HG03095 (cell line): Measurements from ENCODE around the gene TIMM50.
"Not testable (repeated sequence)": the region's sequence is repeated elsewhere in the genome, so short reads cannot be mapped to it uniquely, and the experiment has no call there.

Experiments
- ATAC-seq: cut with Tn5 transposase; IDR thresholded peaks from one replicate; pipeline ENCODE4 v1.9.1; 2021; ENCODE audit warnings: moderate library complexity; ENCODE audit not compliant: unreplicated experiment

The TIMM50 gene

DNA sequence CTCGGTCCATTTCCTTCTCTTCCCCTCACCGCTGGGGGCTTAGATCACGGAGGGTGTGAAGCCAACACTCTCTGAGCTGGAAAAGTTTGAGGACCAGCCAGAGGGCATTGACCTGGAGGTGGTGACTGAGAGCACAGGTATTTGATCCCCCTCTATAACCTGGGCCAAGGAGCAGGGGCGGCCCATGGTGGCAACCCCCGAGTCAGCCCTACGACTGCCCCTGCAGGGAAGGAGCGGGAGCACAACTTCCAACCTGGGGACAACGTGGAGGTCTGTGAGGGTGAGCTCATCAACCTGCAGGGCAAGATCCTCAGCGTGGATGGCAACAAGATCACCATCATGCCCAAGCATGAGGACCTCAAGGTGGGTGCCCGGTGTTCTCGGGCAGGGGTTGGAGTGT lies 11.6 kb upstream of the TIMM50 start:
- ATAC-seq = no peak

DNA sequence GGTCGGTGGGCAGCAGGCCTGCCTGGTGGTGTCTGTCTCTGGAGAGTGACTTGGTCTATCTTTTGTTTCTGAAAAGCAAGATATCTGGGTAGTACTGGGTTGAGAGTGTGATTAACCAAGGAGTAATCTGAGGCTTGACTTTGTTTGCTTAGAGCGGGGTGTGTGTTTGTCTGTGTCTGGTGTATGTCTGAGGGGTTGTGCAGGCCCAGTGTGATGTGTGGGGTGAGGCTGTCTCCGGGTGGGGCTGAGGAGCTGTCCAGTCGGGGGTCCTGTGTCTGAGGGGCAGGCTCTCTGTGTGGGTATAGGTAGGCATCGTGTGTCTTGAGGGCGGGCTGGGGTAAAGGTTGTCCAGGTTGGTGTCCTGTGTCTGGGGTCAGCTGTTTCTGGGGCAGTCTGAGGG lies 11.1 kb upstream of the TIMM50 start:
- no peak for ATAC-seq

DNA sequence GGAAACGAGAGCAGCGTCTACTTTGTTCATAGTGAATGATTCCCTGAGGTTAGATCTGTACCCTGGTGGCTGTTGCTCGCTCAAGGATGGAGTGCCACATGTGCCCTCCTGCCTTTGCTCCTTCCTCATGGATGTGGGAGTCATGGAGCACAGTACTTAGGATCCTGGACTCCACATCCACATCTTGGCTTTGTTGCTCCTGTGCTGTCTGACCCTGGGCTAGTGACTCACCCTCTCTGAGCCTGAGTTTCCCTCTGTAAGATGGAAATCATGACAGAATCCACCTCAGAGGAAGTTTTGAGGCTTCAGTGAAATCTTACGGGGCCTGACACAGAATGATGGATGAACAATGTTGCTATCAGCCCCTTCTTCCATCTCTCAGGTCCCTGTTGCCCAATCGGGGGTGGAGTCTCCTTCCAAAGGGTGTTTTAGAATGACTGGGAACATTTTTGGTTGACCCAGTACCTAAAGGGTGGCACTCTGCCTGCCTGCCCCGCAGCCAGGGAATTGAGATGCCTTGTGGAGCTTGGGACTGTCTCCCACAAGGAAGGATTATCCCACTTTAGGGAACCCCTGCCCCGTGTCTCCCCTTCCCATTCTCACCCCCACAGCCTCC lies 9.8 kb upstream of the TIMM50 start:
- no peak for ATAC-seq

DNA sequence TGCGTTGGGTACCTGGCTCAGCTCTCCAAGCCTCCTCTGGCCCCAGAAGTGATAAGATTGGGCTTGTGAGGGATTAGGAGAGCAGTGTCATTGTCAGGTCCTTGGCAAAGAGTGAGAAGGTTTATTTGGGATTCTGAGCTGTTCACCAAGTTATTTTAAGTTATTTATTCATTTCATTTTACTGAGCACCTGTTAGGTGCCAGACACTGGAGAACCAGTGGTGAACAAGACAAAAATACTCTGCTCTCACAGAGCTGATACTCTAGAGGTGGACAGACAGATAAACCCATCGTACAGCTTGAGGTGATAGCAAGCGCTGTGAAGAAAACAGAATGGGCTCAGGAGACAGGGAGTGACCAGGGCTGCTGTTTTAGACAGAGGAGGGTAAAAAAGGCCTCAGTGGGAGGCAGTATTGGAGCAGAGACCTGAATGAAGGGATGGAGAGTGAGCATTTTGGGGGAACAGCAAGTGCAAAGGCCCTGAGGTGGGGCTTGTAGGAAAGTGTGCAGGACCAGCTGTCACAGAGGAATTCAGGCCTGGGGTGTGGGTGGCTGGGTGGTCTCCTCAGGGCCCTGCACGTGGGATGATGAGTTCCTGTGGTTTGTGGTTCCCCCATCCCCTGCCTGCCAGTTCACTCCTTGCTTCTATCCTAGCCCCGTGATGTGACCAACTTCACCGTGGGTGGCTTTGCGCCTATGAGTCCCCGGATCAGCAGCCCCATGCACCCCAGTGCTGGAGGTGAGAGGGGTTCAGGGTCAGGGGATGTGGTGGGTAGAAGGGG lies 8.7 kb upstream of the TIMM50 start:
- no peak for ATAC-seq

DNA sequence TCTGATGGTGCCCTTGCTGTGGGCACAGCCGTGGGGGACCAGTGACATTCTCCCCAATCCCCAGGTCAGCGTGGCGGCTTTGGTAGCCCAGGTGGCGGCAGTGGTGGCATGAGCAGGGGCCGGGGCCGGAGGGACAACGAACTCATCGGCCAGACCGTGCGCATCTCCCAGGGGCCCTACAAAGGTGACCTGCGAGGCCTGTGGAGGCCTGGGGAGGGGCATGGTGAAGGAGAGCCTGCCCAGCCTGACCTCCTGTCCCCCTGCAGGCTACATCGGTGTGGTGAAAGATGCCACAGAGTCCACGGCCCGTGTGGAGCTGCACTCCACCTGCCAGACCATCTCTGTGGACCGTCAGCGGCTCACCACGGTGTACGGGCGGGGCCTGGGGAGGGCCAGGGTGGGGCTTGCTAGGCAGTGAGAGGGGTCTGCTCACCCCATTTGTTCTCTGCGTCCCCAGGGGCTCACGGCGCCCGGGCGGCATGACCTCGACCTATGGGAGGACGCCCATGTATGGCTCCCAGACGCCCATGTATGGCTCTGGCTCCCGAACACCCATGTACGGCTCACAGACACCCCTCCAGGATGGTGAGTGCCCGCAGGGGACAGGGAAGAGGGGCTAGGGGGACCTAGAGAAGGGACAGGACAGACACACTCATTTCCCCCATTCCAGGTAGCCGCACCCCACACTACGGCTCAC lies 7.7 kb upstream of the TIMM50 start:
- ATAC-seq = no peak

DNA sequence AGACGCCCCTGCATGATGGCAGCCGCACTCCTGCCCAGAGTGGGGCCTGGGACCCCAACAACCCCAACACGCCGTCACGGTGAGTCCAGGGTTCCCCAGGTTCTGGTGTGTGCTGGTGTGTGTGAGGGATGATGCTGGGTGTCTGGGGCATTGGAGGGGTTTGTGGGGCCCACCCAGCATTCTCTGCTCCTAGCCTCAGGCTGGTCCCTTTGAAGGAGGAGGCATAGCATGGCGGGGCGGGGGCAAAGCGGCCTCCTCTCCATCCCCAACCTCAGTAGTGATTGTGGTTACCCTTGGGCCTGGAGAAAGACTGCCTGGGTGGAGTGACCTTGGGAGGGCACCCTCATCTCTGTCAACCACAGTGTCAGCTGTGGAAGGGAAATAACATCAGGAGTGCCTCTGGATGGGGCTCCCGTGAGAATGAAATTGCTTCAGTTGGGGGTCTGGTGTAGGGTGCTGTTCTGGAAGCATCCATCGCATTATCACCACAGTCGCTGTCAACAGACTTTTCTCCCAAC lies 7.1 kb upstream of the TIMM50 start:
- no peak for ATAC-seq

DNA sequence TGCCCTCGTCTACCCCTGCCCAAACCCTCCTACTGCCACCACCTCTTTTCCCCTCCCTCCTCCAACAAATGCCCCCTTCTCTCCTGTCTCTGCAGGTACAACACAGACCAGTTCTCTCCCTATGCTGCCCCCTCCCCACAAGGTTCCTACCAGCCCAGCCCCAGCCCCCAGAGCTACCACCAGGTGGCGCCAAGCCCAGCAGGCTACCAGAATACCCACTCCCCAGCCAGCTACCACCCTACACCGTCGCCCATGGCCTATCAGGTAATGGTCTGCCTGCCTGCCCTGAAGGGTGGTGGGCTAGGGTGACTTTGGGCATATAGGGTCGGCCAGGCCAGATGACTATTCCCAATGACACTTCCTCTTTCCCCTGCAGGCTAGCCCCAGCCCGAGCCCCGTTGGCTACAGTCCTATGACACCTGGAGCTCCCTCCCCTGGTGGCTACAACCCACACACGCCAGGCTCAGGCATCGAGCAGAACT lies 6.5 kb upstream of the TIMM50 start:
- no peak for ATAC-seq

DNA sequence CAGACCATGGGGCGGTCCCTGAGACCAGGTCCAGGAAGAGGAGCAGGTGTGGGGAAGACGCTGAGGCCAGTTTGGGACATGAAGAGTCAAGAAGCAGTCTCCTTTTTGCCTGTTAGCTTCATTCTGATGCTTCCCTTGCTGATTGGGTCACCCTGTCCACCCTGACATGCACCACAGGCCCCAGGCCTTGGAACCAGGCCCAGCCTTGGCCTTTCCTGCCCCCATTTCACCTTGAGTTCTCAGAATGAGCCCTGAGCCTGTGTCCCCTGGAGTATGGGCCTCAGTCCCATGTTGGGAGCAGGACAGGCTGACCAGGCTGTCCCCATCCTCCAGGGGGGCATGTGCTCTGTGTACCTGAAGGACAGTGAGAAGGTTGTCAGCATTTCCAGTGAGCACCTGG lies 4.9 kb upstream of the TIMM50 start:
- ATAC-seq = no peak

DNA sequence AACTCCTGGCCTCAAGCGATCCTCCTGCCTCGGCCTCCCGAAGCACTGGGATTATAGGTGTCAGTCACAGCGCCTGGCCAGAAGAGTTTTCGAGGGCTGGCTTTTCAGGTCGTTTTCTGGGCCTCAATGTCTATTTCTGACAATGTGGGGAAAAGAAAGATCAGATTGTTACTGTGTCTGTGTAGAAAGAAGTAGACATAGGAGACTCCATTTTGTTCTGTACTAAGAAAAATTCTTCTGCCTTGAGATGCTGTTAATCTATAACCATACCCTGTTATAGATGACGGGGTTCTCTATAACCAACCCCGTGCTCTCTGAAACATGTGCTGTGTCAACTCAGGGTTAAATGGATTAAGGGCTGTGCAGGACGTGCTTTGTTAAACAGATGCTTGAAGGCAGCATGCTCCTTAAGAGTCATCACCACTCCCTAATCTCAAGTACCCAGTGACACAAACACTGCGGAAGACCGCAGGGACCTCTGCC lies 1.3 kb upstream of the TIMM50 start:
- not testable (repeated sequence) for ATAC-seq

DNA sequence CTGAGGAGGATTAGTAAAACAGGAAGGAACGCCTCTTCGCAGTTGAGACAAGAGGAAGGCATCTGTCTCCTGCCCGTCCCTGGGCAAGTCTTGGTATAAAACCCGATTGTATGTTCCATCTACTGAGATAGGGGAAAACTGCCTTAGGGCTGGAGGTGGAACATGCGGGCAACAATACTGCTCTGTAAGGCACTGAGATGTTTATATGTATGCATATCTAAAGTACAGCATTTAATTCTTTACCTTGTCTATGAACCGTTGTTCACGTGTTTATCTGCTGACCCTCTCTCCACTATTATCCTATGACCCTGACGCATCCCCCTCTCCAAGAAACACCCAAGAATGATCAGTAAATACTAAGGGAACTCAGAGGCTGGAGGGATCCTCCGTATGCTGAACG lies 722 bp upstream of the TIMM50 start:
- no peak for ATAC-seq

DNA sequence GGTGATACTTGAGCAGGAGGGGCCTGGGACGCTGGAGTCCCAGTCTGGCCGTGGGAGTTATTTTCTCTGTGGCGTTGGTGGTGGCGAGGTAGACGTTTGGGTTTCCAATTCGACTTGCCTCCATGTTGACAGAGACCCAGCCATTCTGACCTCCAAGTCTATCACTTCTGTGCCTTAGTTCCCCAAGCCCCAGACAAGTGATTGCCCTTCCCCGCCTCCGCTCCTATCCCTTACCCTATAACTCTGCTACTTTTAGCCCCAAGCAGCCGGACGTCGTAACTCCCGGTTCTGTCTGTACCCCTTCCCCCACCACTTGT lies 549 bp downstream of the TIMM50 start:
- ATAC-seq = no peak

DNA sequence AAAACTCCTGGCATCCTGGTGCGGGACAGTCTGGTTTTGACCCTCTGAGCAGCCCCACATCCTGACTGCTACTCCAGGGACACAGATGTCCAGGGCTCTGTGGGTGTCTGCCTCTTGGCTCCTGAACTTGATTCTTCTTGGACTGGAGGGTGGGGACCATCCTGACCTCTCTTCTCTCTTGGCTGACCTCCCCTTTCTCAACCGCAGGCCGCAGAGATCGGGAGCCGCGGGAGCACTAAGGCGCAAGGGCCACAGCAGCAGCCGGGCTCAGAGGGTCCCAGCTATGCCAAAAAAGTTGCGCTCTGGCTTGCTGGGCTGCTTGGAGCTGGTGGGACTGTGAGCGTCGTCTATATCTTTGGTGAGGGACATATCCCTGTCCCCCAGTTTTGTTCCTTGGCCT lies 1.0 kb downstream of the TIMM50 start:
- ATAC-seq = no peak

DNA sequence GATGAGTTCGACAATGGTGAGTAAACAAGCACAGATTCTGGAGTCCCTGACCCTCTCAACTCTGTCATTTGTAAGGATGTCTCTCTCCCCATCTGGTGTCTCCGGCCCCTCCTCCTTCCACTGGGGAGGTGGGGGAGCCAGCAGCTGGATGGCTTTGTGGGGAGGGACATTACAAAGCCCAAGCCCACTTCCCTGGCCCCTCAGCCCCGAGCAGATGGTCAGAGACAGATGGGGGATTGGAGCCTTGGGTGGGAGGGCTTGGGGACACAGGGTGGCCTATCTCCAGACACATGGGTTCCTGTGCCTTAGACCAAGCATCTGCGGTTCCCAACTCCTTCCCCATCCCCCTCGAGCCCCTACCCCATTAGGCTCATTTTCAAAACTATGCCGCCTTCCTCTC lies 2.5 kb downstream of the TIMM50 start:
- no peak for ATAC-seq

DNA sequence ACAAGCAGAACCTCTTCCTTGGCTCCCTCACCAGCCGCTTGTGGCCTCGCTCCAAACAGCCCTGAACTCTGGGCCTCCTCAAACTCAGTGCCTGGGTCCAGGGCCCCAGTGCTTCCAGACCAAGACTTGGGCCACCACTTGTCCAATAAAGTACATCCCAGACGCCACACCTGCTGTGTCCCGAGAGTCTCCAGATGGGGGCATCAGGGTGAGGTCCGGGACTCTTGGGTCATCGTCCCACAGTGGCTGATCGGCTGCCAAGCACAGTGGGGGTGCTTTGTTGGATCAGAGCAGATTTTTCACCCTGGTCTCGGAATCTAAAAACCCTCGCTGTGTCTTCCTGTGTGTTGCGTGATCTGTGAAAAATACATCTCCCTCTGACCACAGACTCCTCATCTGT lies 9.1 kb downstream of the TIMM50 start:
- no peak for ATAC-seq

DNA sequence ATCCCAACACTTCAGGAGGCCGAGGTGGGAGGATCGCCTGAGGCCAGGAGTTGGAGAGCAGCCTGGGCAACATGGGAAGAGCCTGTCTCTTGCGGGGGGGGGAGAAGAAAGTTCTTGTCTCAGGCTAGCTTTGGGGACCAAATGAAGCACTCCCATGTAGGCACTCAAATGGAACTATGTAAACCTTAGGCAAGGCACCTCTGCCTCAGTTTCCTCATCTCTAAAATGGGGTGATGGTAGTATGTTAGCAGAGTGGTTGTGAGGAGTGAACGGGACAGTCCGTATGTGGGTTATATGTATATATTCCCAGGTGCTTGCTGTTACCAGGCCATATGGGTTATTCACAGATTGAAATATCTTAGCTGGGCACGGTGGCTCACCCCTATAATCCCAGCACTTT lies 11.6 kb downstream of the TIMM50 start:
- no peak for ATAC-seq

DNA sequence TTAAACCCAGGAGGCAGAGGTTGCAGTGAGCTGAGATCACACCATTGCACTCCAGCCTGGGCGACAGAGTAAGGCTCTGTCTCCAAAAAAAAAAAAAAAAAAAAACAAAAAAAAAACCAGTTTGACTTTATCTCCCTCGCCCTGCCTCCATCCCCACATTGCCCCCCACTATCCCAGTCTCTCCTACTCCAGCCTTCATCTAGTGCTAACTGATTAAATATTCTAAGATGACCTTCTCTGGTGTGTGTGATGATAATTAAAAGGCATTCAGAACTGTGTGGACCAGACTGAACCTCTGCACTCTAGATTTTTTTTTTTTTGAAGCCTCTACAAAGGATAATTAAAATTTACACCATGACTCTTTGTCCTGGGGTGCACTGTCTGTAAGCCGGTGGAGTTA lies 12.2 kb downstream of the TIMM50 start:
- no peak for ATAC-seq

DNA sequence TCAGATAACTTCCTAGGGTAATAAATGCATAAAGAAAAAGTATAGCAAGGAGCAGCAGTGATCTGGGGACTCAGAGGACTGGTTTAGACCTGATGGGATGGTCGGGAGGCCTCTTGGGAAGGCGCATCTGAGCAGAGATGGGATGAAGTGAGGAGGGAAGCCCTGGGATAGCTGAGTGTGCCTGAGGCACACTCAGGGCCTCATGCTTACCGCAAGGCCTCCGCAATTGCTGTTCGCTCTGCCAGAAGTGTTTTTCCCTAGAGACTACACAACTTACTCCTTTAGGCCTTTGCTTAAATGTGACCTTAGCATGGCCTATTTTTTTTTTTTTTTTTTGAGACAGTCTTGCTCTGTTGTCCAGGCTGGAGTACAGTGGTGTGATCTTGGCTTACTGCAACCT lies 14.0 kb downstream of the TIMM50 start:
- no peak for ATAC-seq

DNA sequence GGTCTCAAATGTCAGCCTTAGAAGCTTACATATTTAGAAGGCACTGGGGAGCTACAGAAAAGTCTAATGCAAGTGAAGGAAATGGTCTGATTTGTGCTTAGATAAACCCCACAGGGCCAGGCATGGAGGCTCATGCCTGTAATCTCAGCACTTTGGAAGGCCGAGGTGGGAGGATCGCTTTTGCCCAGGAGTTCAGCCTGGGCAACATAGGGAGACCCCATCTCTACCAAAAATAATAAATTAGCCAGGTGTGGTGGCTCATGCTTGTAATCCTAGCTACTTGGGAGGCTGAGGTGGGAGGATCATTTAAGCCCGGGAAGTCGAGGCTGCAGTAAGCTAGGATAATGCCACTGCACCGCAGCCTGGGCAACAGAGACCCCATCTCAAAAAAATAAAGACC lies 15.4 kb downstream of the TIMM50 start:
- no peak for ATAC-seq

DNA sequence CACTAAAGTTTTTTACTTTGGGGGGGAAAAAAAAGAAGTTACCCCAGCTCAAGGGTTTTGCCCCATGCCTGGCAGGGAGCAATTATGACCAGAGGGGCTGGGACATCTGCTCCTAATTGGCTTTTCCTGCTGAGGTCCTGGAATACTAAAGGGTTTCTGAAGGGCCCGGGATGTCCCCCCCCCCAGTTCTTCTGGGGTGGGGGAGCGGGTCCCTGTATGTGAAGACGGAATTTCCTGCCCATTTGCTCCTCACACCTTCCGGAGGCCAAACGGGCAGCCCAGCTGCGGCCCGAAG lies 17.0 kb downstream of the TIMM50 start:
- ATAC-seq = no peak

DNA sequence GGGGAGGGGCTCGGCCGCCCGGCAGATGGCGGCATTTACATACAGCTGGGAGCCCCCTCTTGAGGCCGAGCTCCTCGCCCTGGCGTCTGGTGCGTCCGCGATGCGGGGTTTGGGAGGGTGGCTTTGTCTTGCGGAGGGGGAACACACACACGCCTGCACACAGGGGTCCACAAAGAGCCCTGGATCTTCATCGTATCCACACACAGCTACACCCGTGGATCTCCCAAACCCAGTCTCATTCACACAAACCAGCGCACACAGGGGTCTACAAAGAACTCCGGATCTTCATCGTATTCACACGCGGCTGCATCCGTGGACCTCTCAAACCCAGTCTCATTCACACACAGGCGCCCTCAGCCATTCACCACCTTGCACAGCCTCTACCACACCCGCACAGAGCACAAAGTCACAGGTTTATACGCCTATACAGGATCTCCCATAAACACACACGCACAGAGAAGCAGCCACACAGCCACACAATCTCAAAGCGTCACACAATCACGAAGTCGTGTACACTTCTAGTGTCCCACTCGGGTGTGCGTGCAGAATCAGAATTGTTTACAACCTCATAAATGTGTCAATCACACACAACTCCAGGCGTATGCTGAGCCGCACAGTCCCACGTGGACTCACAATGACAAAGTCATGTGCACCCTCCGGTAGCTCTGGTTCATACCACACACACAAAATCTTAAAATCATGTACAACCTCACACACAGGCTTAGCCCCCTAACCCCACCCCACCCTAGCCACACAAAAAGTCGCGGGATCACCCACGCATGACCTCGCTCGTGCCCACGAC lies 17.6 kb downstream of the TIMM50 start:
- ATAC-seq = no peak
